ENCODE data around the gene CHCHD1.
"Not testable (repeated sequence)": the region's sequence is repeated elsewhere in the genome, so short reads cannot be mapped to it uniquely, and the experiment has no call there.

CHCHD1 gene

GRCh38 chr10:73781879-73782748 is at the start of gene CHCHD1:
Gene CHCHD1 (plus strand): TSS chr10:73782048. CDS start chr10:73782076, 28 bp downstream.
- H3K27ac ChIP-seq: peak within 1 kb of the TSS; percentile 82
- no peak for TF ChIP-seq ZFX (IDR thresholded peaks at IDR 0.05; ENCODE audit: borderline replicate concordance)

- H3K27ac ChIP-seq: no peak overlapping the region
- TF ChIP-seq CTCF (IDR thresholded peaks at IDR 0.05): no peak
- no peak for TF ChIP-seq ZFX (IDR thresholded peaks at IDR 0.05; ENCODE audit: borderline replicate concordance)
Observed at GRCh38 chr10:73732426-73732825, 49.4 kb upstream of the CHCHD1 start.

GRCh38 chr10:73732931-73733623 is 48.8 kb upstream of the CHCHD1 start:
- H3K27ac ChIP-seq: no peak overlapping the region
- TF ChIP-seq ZFX (IDR thresholded peaks at IDR 0.05; ENCODE audit: borderline replicate concordance): no peak
- no peak for TF ChIP-seq CTCF (IDR thresholded peaks at IDR 0.05)

GRCh38 chr10:73734028-73734720 is 47.7 kb upstream of the CHCHD1 start:
- TF ChIP-seq CTCF (IDR thresholded peaks at IDR 0.05) (no peak), ZFX (IDR thresholded peaks at IDR 0.05; ENCODE audit: borderline replicate concordance) (no peak)
- no peak overlapping the region for H3K27ac ChIP-seq

- no peak overlapping the region for H3K27ac ChIP-seq
- TF ChIP-seq CTCF (IDR thresholded peaks at IDR 0.05) (no peak), ZFX (IDR thresholded peaks at IDR 0.05; ENCODE audit: borderline replicate concordance) (no peak)
Observed at GRCh38 chr10:73734796-73735305, 47.0 kb upstream of the CHCHD1 start.

- not testable (repeated sequence) for H3K27ac ChIP-seq
Observed at GRCh38 chr10:73740501-73741254, 41.2 kb upstream of the CHCHD1 start.

GRCh38 chr10:73742454-73742734 is 39.5 kb upstream of the CHCHD1 start:
- peak overlapping the region; percentile 90; the same call in 1 of the 2 replicates for H3K27ac ChIP-seq
- TF ChIP-seq CTCF (IDR thresholded peaks at IDR 0.05): no peak
- TF ChIP-seq ZFX (IDR thresholded peaks at IDR 0.05; ENCODE audit: borderline replicate concordance): no peak
